K562 (cell line): ENCODE results near the gene TMEM50B. TPM values are rescaled to one million over a fixed set of nuclear protein-coding genes. Genes with fewer than 3 reads are reported as not detected.
A peak's percentile ranks its signal among the peaks of the same experiment; 100 is the strongest.

Experiments used
- ATF1 ChIP-seq, 2 experiments: fragments of 450-650 bp in 1 of 2; IDR thresholded peaks; 2 replicates each; pipeline ENCODE4 v1.6.1; 2016; ENCODE audit warnings: missing compliant biosample characterization in 1 of 2, missing genetic modification characterization in 1 of 2
- BACH1 ChIP-seq: fragments of 200-800 bp; sonication (Bioruptor generic); IDR thresholded peaks from 2 replicates; pipeline ENCODE4 v1.6.1; 2016; ENCODE audit warnings: missing genetic modification characterization, missing compliant biosample characterization
- ERF ChIP-seq: fragments of 450-650 bp; formaldehyde crosslinking; IDR thresholded peaks from 2 replicates; pipeline ENCODE4 v1.4.0; 2020; ENCODE audit warnings: mild to moderate bottlenecking, mixed read lengths
- HBP1 ChIP-seq: fragments of 450-650 bp; formaldehyde crosslinking; IDR thresholded peaks from 2 replicates; pipeline ENCODE4 v1.4.0; 2022; ENCODE audit warnings: missing genetic modification characterization
- HLTF ChIP-seq: fragments of 450-650 bp; IDR thresholded peaks from 2 replicates; pipeline ENCODE4 v1.6.1; 2016
- MXI1 ChIP-seq: IDR thresholded peaks from 2 replicates; pipeline ENCODE4 v1.6.1; 2011; ENCODE audit warnings: low read depth, mild to moderate bottlenecking, improper control_type of control experiment, low read length
- NFIX ChIP-seq: fragments of 250-450 bp; sonication (Bioruptor Pico); IDR thresholded peaks from 2 replicates; pipeline ENCODE4 v1.4.0; 2020; ENCODE audit warnings: low read depth, mild to moderate bottlenecking, moderate library complexity
- RBM14 ChIP-seq: fragments of 200-400 bp; formaldehyde crosslinking; IDR thresholded peaks from 2 replicates; pipeline ENCODE4 v1.6.1; 2018; ENCODE audit warnings: low read depth, mild to moderate bottlenecking, low read length, moderate library complexity, borderline replicate concordance; ENCODE audit not compliant: insufficient read depth
- SIN3B ChIP-seq: fragments of 450-650 bp; IDR thresholded peaks from 2 replicates; pipeline ENCODE4 v1.6.1; 2017; ENCODE audit warnings: low read depth, mild to moderate bottlenecking, moderate library complexity
- SMARCA5 ChIP-seq: fragments of 450-650 bp; IDR thresholded peaks from 2 replicates; pipeline ENCODE4 v1.6.1; 2016
- ZBED1 ChIP-seq: IDR thresholded peaks from 2 replicates; pipeline ENCODE4 v1.6.1; 2014
- ZBTB9 ChIP-seq: fragments of 450-650 bp; formaldehyde crosslinking; IDR thresholded peaks from 2 replicates; pipeline ENCODE4 v1.4.0; 2020; ENCODE audit warnings: mild to moderate bottlenecking, moderate library complexity
- ZFP1 ChIP-seq: fragments of 450-650 bp; formaldehyde crosslinking; IDR thresholded peaks from 2 replicates; pipeline ENCODE4 v1.4.0; 2020; ENCODE audit warnings: mild to moderate bottlenecking, mixed read lengths
- ZFX ChIP-seq: sonication (generic); formaldehyde crosslinking; IDR thresholded peaks from 2 replicates; pipeline ENCODE4 v1.8.0; 2022; ENCODE audit warnings: mild to moderate bottlenecking, missing genetic modification reagents, moderate library complexity
- ZNF445 ChIP-seq: fragments of 250-450 bp; sonication (Bioruptor Pico); IDR thresholded peaks from 2 replicates; pipeline ENCODE4 v1.4.0; 2020; ENCODE audit warnings: low read depth, mild to moderate bottlenecking, moderate library complexity
- ZNF830 ChIP-seq: fragments of 250-450 bp; sonication (Bioruptor Pico); IDR thresholded peaks from 2 replicates; pipeline ENCODE4 v1.5.0; 2021; ENCODE audit warnings: mild to moderate bottlenecking
- polyA plus RNA-seq, 8 experiments: library from polyadenylated mRNA; depleted of rRNA in 4 of 8; stranded (reverse) in 5 of 8; unstranded in 3 of 8; fragments of >200 nt; fragmentation: Nextera tagmentation in 2 of 8; fragmentation: Illumina TruSeq in 1 of 8; extraction: Ambion mirVana in 2 of 8; extraction: Trizol in 1 of 8; gene quantifications; 2 replicates each; pipeline versions ENCODE4 v1.2.1 to v1.2.3, GENCODE V29; 2011 to 2014; ENCODE audit warnings: inconsistent platforms in 1 of 8, missing spikeins in 1 of 8
- total RNA-seq, 7 experiments: library from RNA; depleted of rRNA in 6 of 7; stranded (reverse); fragments of >200 nt in 6 of 7; fragmentation: Illumina TruSeq in 2 of 7; extraction: Trizol in 2 of 7; gene quantifications; 2 replicates each; pipeline versions ENCODE4 v1.2.1 to v1.2.3, GENCODE V29; 2011 to 2021; ENCODE audit warnings: low replicate concordance in 1 of 7
- TF ChIP-seq, protein P1 (sequence below): fragments of 250-450 bp; sonication (Bioruptor Pico); IDR thresholded peaks from 2 replicates; pipeline ENCODE4 v1.8.0; 2021; ENCODE audit warnings: moderate library complexity, mild to moderate bottlenecking, inconsistent platforms

The TMEM50B gene
- total and polyA plus RNA-seq, 9 of the 15 experiments (the other 6 are each of a cell fraction or from before 2014, with no cell fraction given), result 20.5 to 64.6 (median 28.9) TPM

- TF ChIP-seq RBM14 (no peak), HLTF (no peak), ZNF445 (CRISPR knock-in tag) (no peak), ERF (no peak), NFIX (CRISPR knock-in tag) (no peak), BACH1 (tag) (0 out of 2 replicates have a peak, but pooled peaks have one; percentile 40), ZFP1 (no peak), SMARCA5 (no peak), MXI1 (no peak), ZFX (no peak), ATF1 (CRISPR knock-in tag; IDR thresholded peaks at IDR 0.05) (no peak), ATF1 (tag; IDR thresholded peaks at IDR 0.05) (no peak), SIN3B (no peak), HBP1 (no peak), ZNF830 (no peak), ZBTB9 (CRISPR knock-in tag) (no peak), ZBED1 (no peak)
- TF ChIP-seq, protein P1, sequence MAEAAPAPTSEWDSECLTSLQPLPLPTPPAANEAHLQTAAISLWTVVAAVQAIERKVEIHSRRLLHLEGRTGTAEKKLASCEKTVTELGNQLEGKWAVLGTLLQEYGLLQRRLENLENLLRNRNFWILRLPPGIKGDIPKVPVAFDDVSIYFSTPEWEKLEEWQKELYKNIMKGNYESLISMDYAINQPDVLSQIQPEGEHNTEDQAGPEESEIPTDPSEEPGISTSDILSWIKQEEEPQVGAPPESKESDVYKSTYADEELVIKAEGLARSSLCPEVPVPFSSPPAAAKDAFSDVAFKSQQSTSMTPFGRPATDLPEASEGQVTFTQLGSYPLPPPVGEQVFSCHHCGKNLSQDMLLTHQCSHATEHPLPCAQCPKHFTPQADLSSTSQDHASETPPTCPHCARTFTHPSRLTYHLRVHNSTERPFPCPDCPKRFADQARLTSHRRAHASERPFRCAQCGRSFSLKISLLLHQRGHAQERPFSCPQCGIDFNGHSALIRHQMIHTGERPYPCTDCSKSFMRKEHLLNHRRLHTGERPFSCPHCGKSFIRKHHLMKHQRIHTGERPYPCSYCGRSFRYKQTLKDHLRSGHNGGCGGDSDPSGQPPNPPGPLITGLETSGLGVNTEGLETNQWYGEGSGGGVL (CRISPR knock-in tag), result no peak
Observed at GRCh38 chr21:33522953-33523349, 43.2 kb upstream of the TMEM50B start (continued).
